GM21367 (cell line): ENCODE data around the gene TIMM13.
"Not testable (repeated sequence)": the region's sequence is repeated elsewhere in the genome, so short reads cannot be mapped to it uniquely, and the experiment has no call there.

Source experiments
- ATAC-seq: cut with Tn5 transposase; IDR thresholded peaks from one replicate; pipeline ENCODE4 v1.9.1; 2021; ENCODE audit not compliant: unreplicated experiment

The TIMM13 gene

DNA sequence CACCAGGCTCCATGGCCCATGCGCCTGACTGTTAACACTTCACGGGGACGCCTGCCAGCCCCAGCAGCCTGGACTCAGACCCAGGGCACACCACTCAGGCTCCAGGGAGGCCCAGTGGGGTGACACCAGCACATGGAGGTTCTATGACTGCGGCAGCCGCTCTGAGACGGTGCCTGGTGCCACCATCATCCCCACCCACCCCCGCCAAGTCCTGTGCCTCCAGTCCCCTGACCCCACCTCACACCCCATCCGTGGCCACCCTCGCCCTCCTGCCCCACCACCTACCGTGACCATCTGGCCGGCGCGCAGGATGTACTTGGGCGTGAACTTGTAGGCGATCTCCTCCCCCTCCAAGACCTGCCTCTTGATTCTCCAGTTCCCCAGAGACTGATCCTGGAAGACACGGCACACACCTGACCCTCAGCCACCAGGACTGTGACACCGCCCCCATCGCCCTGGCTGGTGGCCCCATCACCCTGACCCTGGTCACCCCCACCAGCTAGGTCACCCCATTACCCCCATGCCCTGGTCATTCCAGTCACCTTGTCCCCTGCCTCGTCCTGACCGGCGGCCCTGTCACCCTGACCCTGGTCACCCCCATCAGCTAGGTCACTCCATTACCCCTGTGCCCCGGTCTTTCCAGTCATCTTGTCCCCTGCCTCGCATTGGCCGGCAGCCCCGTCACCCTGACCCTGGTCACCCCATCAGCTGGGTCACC is 4.9 kb upstream of the TIMM13 start:
- ATAC-seq = no peak

DNA sequence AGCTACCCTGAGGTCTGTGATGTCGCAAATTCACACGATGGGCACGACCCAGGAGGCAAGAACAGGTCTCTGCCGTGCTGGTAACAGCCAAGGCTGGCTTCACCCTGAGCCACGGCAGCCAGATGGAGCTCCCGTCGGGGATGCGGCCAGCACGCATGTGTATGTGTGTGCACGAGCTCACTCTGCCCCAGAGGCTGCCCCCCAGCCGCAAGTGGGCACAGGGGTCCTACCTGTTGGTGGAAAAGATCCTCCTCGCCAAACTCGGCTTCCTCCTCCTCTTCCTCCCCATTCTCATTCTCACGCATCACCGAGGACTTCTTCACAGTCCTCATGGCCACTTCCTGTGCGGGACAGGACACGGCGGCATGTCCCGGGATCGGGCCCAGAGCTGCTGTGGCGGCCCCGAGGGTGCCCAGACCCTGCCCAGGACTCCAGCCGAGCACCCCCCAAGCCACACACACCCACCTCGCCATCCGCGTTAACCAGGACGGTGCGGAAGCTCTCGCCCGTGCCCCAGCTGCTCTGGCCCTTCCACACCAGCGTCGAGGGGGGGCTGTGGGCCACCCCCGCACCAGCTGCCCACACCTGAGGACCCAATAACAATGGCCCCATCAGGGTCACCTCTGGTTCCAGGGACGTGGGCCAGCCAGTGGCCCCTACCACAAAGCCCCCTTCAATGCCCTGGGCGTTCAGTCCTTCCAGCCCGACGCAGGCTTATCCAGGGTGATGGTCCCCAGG is 4.1 kb upstream of the TIMM13 start:
- no peak for ATAC-seq

DNA sequence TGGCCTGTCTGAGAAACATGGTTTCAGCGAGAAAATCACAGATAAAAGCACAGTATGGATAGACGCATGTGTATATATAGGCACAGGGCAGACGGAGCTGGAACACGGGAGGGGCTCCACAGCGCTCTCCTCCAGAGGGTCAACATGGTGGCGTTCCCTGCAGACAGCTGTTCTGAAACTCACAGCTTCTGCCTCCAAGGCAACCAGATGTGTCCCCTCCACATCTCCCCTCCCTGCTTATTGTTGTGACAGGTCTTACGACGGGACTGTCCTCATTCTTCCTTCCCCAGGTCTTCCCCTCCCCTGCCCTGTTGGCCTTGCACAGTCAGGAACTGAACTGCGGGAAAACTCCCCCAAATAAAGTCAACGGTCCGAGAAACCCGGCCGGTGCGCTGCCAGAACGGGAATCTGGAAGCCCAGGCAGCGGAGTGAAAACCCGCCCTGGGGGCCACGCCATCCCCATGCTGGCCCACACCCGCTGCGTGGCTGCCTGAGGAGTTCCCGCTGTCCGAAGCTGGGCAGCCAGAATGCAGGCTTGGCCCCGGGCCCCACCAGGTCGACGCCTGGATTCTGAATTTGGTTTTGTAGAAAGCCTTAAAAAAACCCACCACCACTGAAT is 2.6 kb upstream of the TIMM13 start:
- no peak for ATAC-seq

DNA sequence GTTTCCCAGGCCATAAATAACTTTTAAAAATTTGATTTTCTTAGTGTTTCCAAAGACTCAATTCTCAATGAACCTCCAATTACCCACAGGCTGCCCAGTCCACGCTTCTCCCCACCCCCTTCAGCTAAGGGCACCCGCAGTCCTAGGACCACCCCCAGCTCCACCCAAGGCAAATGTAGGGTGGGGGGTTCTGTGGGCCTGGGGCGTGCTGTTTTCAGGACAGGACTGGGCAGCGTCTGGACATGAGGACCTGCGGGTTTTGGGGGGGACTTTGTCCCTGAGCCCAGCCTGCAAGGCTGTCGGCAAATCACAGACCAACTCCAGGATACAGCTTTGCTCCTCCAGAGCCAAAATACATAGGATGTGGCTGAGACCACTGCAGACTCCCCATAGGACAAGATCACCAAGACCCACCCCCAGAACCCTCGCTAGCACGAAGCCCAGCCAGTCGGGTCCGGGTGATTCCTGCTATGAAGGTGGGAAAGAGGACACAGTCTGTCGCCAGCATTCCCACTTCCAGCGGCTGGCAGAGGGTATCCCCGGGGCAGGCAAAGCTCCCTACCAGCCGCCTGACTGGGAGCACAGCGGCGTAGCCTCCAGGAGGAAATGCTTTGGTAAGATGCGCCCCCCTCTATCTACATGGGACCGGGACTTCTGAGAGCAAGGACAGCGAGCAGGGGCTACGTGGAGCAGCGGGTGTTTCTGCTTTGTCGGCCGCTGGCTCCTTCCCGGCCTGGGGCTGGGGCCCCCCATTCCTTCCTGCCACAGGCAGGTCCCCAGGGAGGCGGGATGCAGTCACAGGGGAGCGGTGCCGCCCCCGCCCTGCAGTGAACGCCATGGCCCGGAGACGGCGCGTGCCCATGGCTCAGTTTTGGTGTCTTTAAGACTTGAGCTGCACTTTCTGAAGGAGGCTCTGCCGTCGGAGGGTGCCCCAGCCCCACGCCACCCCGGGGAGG is 1.6 kb upstream of the TIMM13 start:
- ATAC-seq = no peak

DNA sequence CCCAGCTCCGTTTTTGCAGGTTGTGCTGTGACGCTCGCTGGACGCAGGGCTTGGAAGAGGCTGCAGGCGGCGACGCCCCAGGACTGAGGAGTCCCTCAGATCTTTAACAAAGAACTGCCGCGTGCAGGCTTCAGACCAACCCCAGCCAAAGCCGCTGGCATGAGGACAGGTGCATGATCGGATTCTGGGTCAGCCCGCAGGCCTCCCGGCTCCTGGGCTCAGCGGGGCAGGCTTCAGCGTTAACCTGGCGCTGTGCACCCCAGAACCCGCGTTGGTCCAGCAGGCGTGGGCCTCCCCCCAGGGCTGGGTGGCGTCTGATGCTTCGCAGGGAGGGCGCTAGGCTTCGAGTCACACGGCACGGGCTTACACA is 920 bp upstream of the TIMM13 start:
- ATAC-seq = no peak

DNA sequence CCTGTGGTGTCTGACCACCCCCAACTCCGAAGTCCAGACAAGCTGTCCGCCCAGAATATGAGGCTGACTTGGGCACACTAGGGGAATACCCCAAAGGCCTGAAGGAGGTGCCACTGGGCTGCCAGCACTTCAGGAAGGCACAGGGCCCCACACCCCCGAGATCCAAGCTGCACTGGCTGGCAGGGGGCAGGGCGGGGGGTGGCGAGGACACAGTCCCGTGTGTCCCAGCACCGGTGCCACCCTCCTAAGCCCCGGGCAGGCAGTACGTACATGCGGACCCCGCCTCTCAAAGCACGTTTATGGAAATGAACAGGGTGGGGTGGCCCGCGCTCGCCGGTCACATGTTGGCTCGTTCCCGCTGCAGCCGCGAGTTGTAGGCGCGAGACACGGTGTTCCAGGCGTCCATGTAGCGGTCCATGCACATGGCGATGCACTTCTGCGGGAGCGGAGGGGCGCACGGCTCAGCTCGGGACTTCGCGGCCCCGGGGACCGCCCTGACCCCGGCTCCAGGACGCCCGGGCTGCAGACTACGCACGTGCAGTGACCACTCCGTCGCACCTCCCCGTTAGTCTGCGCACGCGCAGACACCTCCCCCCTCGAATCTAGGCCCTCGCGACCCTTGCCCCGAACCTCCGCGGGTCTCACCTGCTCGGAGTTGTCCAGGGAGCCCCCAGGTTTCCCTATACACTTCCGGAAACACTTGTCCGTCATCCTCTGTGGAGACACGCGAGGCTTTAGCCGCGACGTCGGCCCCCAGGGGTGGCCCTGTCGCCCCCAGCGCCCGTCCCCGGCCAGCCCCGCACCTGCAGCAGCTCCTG is 566 bp downstream of the TIMM13 start:
- ATAC-seq = peak; percentile 8

DNA sequence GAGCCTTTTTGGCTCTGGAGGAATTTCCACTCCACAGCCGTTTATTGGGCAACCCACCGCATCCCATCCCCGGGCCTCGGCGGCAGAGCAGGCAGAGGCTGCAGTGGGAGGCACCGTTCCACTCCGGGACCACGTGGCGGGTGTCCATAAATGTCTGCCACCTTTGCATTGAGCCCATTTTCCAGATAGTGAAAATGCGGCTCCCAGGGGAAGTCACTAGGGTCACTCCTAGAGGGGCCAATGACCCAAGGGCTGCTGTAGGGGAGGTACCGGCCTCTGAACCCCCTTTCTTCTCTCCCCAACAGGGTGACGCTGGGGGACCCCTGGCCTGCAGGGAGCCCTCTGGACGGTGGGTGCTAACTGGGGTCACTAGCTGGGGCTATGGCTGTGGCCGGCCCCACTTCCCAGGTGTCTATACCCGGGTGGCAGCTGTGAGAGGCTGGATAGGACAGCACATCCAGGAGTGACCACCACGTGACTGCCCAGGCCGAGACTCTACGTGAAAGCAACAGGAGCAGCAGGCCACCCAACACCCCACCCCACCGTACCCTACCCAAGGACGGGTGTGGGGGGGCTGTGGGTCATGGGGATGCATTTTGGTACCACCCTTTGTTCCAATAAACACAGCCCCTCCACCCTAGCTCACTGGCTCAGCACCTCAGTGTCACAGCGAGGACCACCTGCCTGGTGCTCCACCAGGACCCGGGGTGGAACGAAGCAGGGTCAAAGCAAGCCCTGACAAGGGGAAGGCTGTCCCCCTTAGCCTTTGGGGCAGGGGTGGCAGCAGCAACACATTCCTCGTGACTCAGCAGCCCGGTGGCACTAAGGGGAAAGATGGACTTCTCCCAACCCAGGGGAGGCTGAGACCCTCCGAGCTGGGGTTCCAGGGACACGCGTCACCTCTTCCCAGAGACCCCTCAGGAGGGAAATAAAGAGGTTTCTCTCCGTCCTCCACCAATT is 1.5 kb downstream of the TIMM13 start:
- no peak for ATAC-seq

DNA sequence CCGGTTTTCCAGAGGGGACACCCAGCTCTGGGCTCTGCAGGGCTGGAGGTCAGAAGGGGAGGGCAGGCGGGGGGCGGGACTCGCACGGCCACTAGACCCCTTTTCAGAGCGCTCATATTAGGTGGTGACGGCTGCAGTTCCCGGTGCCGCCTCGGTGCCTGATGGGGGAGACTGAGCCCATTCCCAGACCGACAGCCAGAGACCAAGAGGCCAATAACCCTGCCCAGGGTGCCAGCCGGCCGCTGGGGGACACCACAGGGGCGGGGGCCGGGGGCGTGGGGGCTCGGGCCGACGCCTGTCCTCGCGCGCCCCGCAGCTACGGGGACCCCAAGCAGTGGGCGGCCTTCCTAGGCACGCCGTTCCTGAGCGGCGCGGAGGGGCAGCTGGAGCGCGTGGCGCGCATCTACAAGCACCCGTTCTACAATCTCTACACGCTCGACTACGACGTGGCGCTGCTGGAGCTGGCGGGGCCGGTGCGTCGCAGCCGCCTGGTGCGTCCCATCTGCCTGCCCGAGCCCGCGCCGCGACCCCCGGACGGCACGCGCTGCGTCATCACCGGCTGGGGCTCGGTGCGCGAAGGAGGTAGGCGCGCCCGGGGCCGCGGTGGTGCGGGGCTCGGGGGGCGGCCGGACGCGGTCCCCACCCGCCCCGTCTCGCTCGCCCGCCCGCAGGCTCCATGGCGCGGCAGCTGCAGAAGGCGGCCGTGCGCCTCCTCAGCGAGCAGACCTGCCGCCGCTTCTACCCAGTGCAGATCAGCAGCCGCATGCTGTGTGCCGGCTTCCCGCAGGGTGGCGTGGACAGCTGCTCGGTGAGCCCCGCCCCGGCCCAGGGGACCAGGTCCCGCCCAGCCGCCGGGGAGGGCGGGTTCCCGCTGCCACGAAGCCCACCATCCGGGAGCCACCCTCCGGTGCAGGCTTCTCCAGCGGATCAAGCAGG is 2.4 kb downstream of the TIMM13 start:
- no peak for ATAC-seq

DNA sequence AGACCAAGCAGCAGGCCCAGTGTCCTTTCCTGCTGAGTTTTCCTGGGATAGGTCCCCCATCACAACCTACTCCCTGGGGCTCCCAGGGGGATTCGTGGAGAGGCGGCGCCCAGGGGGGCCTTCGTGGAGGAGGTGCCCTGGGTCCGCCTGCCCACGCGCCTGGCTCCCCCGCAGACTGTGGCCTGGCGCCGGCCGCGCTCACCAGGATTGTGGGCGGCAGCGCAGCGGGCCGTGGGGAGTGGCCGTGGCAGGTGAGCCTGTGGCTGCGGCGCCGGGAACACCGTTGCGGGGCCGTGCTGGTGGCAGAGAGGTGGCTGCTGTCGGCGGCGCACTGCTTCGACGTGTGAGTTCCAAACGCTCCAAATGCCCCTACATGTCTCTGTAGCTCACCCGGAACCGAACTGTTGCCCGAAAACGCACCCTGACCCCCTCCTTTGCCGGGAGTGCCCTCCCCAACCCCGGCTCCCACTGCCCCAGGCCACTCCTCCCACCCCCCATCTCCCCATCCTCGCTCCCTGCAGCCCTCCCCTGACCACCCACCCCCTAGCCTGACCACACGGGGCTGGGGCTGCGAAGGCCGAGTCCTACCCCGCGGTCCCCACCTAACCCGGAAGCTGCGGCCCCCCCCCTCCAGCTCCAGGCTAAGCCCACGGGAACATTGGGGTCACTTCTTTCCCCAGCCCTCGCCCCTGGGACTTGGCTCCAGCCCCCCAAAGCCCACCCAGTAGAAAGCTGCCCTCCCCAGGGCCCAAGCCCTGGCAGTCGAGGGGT is 3.3 kb downstream of the TIMM13 start:
- ATAC-seq = no peak

DNA sequence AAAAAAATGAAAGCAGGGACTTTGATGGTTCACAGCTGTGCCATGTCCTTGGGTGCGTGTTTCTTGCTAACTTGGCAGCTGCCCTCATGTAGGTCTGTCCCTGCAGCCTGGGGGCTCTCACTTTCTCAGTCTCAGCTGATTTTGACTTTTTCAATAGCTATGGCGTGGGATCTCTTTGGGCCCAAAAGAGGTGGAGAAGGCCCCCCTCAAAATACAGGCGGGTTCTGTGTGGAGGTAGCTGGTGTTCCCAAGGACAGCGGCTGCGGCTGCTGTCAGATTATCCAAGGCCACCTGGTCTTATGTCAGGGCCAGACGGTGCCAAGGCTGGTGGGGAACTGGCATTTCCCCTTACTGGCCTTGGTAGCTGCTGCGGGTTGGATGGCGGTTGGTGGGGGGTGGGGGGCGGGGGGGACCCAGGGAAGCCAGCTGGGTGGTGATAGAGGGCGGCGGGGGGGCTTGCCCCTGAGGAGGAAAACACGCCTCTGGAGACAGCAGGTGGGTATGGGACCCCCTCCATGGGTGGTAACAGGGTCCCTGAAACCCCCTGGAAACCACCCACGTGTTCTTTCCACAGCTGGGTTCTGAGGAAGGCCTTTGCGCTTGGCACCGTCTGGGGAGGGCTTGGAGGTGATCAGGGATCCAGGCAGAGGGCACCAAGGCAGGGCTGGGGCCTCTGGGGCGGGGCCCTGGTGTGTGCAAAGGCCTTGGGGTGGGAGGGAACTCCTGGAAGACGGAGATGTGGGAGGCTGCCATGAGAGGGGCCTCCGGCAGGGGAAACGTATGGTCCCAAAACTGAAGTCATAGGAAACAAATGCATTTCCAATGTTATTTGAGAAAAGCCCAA is 4.1 kb downstream of the TIMM13 start:
- no peak for ATAC-seq

DNA sequence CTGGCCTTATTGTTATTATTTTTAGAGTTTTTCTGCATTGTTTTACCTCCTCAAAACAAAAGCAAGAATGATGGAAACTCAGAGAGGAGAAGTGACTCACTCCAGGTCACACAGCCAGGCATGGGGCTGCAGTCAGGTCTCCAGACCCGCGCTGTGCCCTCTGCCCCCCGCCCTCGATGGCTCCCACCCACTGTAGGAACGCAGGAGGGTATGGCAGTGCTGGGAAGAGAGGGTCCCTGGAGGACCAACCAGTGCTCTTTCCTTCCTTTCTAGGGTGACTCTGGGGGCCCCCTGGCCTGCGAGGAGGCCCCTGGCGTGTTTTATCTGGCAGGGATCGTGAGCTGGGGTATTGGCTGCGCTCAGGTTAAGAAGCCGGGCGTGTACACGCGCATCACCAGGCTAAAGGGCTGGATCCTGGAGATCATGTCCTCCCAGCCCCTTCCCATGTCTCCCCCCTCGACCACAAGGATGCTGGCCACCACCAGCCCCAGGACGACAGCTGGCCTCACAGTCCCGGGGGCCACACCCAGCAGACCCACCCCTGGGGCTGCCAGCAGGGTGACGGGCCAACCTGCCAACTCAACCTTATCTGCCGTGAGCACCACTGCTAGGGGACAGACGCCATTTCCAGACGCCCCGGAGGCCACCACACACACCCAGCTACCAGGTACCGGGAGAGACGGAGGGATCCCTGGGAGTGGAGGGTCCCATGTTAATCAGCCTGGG is 5.6 kb downstream of the TIMM13 start:
- no peak for ATAC-seq

DNA sequence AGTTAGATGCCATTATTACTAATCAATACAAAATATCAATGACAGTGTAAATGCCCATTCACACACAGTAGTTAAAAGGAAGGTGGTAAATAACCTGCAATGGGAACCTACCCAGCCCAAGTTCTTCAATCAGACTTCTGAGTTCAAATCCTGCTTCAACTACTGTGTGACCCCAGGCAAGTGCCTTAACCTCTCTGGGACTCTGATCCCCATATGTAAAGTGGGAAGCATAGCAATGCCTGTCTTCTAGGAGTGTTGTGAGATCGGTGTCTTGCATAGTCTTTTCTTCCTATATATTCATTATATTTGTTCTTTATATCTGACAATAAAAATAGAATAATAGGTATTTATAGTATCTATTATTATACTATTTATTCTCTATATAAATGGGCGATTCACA is 6.9 kb downstream of the TIMM13 start:
- ATAC-seq = no peak

DNA sequence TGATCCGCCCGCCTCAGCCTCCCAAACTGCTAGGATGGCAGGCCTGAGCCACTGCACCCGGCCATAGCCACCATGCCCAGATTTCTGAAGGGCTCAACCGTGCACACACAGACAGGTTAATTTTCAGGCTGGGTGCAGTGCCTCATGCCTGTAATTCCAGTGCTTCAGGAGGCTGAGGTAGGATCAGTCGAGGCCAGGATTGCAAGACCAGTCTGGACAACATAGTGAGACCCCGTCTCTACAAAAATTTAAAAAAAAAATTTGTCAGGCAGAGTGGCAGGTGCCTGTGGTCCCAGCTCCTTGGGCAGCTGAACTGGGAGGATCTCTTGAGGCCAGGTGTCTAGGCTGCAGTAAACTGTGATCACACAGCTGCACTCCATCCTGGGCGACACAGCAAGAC is 7.6 kb downstream of the TIMM13 start:
- no peak for ATAC-seq

DNA sequence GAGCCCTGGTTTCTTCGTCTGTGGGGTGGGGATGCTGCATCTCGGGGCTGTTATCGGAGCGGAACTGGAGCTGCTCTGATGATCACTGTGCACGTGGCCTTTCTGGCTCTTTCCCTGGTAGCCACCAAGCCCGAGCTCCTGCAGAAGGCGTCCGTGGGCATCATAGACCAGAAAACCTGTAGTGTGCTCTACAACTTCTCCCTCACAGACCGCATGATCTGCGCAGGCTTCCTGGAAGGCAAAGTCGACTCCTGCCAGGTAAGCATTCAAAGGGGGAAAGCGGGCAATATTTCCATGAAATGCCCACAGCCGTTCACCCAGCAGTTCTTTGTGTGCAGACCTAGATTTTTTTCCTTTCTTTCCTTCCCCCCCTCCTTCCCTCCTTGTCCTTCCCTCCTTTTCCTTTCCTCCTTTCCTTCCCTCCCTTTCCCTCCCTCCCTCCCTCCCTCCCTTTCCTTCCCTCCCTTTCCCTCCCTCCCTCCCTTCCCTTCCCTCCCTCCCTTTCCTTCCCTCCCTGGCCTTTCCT is 9.4 kb downstream of the TIMM13 start:
- no peak for ATAC-seq

DNA sequence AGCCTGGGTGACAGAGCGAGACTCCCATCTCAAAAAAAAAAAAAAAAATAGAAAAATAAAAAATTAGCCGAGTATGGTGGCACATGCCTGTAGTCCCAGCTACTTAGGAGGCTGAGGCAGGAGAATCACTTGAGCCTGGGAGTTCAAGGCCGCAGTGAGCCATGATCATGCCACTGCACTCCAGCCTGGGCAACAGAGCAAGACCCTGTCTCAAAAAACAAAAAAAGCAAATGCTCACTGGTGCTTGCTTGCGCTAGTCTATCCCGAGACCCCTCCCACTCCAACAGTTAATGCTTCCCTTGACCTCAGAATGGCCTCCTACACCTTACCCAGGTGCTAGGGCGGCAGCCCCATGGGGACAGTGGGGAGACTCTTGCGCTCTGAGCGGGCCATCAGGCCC is 9.9 kb downstream of the TIMM13 start:
- ATAC-seq = not testable (repeated sequence)
